Lower leg skin (tissue), 4 donors: ENCODE results near the gene NR2F1-AS1. TPM values are rescaled to one million over a fixed set of nuclear protein-coding genes. Genes with fewer than 3 reads are reported as not detected.

Experiments used
- DNase-seq, 2 donors: peaks; one replicate each; pipeline ENCODE4 v3.0.0-alpha.2; 2019; ENCODE audit warnings: low spot score in 2 of 2
- H3K4me3 ChIP-seq: fragments of 200-600 bp; sonication (generic); 2 replicates; pipeline ENCODE4 v1.5.1; 2017; ENCODE audit warnings: mild to moderate bottlenecking, low read depth; ENCODE audit not compliant: poor library complexity, severe bottlenecking
- POLR2A ChIP-seq, 2 donors: fragments of 450-650 bp; IDR thresholded peaks; one replicate each; pipeline ENCODE4 v1.6.1; 2016 to 2017; ENCODE audit warnings: antibody characterized with exemption in 2 of 2, mild to moderate bottlenecking in 1 of 2, moderate library complexity in 1 of 2
- WGBS, 2 donors: methylation state at CpG; one replicate each; pipeline ENCODE4 v1.1.5; 2018; 5-methylcytosine and 5-hydroxymethylcytosine counted together
- intact Hi-C: fragments of 100-400 bp; cut with DNase I; formaldehyde crosslinking; loops from one replicate; pipeline ENCODE4 v1.15.0; 2023; ENCODE audit warnings: low total_unique reads
- total RNA-seq, 4 donors: library from RNA; depleted of rRNA; stranded (reverse); fragments of >200 nt; gene quantifications; one replicate each; pipeline ENCODE4 v1.1.0, GENCODE V29; 2016
- TF ChIP-seq, protein P1 (sequence below), 3 donors: fragments of 450-650 bp; IDR thresholded peaks; one replicate each; pipeline ENCODE4 v1.5.1; 2016; ENCODE audit warnings: antibody characterized with exemption in 3 of 3, mild to moderate bottlenecking in 3 of 3, moderate library complexity in 2 of 3

Gene NR2F1-AS1
- total RNA-seq, 4 donors from 2014 or later = 0.30 to 1.7 (median 1.0) TPM; not detected in 1

DNA sequence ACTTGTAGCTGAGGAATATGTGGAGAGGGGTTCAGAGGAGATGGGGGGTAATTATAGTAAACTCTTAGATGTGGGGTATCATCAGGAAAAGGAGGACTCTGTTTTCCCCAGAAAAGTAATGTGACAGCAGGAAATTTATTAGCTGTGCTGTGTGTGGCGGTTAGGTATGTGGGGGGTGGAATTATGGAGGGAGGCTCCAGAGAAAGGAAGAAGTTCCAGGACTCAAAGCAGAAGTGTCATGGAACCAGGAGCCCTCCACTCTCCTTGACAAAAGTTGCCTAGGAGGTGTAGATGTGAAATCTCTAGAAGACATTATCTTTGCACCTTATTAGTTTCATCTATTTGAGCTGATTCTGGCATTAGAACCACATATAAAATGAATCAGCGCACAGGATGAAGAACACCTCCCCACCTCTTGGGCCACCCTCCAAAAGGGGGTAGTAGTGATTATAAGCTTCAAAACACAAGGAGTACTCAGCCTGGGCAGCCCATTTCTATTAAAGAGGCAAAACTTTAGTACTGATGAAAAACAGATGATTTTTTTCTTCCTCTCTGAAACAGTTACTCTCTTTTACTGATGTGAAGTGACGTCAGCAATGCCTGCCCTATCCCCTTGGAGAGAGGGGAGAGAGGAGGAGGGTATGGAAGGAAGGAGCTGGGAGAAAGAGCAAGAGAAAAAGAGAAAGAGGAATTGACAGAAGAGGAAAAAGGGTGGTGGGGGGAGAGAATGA, 20.2 kb upstream of the NR2F1-AS1 start:
- no peak overlapping the region for H3K4me3 ChIP-seq
- intact Hi-C loops = no loop called here
- TF ChIP-seq POLR2A (IDR thresholded peaks at IDR 0.05) = no peak
- TF ChIP-seq, protein P1, sequence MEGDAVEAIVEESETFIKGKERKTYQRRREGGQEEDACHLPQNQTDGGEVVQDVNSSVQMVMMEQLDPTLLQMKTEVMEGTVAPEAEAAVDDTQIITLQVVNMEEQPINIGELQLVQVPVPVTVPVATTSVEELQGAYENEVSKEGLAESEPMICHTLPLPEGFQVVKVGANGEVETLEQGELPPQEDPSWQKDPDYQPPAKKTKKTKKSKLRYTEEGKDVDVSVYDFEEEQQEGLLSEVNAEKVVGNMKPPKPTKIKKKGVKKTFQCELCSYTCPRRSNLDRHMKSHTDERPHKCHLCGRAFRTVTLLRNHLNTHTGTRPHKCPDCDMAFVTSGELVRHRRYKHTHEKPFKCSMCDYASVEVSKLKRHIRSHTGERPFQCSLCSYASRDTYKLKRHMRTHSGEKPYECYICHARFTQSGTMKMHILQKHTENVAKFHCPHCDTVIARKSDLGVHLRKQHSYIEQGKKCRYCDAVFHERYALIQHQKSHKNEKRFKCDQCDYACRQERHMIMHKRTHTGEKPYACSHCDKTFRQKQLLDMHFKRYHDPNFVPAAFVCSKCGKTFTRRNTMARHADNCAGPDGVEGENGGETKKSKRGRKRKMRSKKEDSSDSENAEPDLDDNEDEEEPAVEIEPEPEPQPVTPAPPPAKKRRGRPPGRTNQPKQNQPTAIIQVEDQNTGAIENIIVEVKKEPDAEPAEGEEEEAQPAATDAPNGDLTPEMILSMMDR (IDR thresholded peaks at IDR 0.05) = no peak
- WGBS, 2 donors = 36 to 41% methylated on average over 3 of the region's 3 CpGs
- no peak for DNase-seq

- intact Hi-C loops = no loop called here
- DNase-seq = no peak
- no peak for TF ChIP-seq POLR2A (IDR thresholded peaks at IDR 0.05)
- TF ChIP-seq, protein P1 (IDR thresholded peaks at IDR 0.05) = no peak
- 28 to 38% methylated on average over 8 of the region's 8 CpGs for WGBS, 2 donors
- H3K4me3 ChIP-seq = no peak overlapping the region
These were observed 19.5 kb upstream of the NR2F1-AS1 start for GRCh38 chr5:93600409-93601070.

DNA sequence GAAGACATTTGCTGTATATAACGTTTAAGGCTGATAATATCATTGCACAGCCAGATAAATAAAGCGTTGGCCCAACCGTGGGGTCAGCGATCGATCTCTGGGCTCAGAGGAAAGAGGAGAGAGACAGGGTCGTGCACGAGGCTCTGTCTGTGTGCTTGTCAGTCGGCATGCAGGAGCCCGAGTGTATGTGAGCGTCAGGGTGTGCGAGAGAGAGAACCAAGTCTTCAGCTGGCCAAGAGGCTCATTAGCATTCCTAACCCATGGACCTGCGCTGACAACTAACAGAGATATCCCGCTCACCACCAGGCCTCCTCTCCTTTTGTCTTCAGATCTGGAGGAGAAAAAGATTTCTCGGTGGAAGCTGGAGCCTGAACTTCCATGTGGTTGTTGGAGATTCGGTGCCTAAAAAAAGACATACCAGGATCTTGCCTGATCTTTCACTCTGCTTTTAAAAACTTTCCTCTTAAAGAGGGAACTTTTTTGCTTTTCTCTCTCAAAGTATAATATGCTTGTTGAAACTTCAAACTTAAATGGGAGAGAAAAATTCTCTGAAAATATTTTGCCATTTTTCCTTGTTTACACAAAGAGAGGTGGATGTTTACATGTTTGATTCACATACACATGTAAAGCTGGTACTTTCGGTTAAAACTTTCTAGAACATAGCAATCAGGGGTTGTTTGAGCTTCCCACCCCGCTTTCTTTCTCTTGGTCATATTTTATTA, 18.5 kb upstream of the NR2F1-AS1 start:
- no peak overlapping the region for H3K4me3 ChIP-seq
- DNase-seq = no peak
- WGBS, 2 donors = 32 to 38% methylated on average over 17 of the region's 17 CpGs
- TF ChIP-seq, protein P1 (IDR thresholded peaks at IDR 0.05) = no peak
- TF ChIP-seq POLR2A (IDR thresholded peaks at IDR 0.05) = no peak
- intact Hi-C loops = no loop called here

- no peak for DNase-seq
- TF ChIP-seq, protein P1 (IDR thresholded peaks at IDR 0.05) = no peak
- TF ChIP-seq POLR2A (IDR thresholded peaks at IDR 0.05) = no peak
- H3K4me3 ChIP-seq = no peak overlapping the region
- WGBS, 2 donors = 25 to 33% methylated on average over 5 of the region's 5 CpGs
- intact Hi-C loops = no loop called here
These were observed 18.0 kb upstream of the NR2F1-AS1 start for GRCh38 chr5:93599001-93599379.

- H3K4me3 ChIP-seq = no peak overlapping the region
- intact Hi-C loops = no loop called here
- no peak for DNase-seq
- no peak for TF ChIP-seq POLR2A (IDR thresholded peaks at IDR 0.05)
- TF ChIP-seq, protein P1 (IDR thresholded peaks at IDR 0.05) = no peak
- WGBS, 2 donors = 26 to 33% methylated on average over 27 to 28 of the region's 28 CpGs
These were observed 17.3 kb upstream of the NR2F1-AS1 start for GRCh38 chr5:93598091-93599000.
